NCI-H446 treated with DMSO at 0.1 percent for 48 hours (cell line): ENCODE measurements around the gene KRT33A.
"Not testable (repeated sequence)": the region's sequence is repeated elsewhere in the genome, so short reads cannot be mapped to it uniquely, and the experiment has no call there.

Source experiments
- DNase-seq: peaks from one replicate; lab custom pipeline; 2025; lab: John Stamatoyannopoulos, UW

Gene KRT33A

DNA sequence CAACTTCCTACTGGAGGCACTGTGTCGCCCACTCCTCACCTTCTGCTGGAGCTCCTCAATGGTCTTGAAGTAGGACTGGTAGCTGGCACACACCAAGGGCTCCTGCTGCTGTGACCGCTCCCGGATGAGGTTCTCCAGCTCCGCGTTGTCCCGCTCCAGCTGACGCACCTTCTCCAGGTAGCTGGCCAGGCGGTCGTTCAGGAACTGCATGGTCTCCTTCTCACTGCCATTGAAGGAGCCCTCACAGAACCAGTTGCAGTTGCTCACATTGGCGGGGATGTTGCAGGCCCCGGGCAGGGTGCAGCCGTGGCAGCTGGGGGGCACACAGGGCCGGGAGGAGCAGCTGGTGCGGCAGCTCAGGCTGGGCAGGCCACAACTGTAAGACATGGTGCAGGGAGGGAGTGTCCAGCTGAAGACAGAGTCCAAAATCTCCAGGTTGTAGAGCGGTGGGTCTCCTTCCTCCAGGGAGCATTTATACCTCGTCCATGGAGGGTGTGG is at the start of gene KRT33A:
Gene KRT33A, minus strand, starts transcription at position 448 of the 498 bp plus-strand sequence. Its CDS starts 61 bp downstream, at position 387.
- not testable (repeated sequence) for DNase-seq

DNA sequence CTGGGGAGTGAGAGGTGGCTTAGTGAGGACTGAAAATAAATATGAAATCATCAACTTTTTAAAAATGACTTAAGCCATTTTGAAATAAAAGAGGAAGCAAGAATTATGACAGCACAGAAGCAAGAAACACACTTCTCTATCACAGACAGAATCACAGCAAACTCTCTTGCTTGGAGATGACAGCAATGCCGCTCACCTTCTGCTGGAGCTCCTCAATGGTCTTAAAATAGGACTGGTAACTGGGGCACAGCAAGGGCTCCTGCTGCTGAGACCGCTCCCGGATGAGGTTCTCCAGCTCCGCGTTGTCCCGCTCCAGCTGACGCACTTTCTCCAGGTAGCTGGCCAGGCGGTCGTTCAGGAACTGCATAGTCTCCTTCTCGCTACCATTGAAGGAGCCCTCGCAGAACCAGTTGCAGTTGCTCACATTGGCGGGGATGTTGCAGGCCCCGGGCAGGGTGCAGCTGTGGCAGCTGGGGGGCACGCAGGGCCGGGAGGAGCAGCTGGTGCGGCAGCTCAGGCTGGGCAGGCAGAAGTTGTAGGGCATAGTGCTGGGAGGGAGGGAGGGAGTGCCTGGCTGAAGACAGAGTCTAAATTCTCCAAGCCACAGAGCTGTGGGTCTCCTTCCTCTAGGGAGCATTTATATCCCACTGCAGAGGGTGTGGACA is 46.5 kb upstream of the KRT33A start, which contains the start of gene KRT31:
Gene KRT31, minus strand, starts transcription at position 613 of the 665 bp plus-strand sequence. Its CDS starts 69 bp downstream, at position 544.
- no peak for DNase-seq

DNA sequence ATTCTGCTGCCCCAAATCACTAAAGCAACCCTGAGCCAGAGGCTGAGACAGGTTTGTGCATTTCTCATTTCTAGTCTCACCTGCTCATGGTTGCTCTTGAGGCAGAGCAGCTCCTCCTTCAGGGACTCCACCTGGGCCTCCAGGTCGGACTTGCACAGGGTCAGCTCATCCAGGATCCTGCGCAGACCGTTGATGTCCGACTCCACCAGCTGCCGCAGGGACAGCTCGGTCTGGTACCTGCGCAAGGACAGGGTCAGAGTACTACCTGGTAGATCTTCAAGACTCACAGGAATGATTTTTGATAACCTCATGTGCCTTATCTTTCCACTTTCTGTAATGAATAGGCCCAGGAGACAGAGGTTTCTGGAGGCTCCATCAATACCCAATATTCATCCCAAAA is 45.7 kb upstream of the KRT33A start:
- no peak for DNase-seq

DNA sequence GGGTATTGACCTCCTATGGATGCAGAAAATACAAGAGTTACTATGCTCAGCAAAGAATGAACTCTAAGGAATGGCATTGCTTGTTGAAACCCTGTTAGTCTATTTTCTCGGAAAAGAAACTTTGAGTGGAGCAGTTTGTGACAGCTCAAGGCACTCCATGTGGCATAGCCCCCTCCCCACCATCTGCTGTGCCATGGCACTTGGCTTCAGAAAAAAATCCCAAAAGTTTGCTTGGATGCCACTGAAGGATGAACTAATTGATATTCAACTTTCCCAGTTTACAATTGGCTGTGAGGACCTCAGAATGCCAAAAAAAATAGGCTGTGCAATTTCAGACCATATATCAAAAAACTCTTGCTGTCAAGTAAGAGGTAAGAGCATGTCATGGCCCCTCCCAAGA is 45.0 kb upstream of the KRT33A start:
- DNase-seq = no peak

DNA sequence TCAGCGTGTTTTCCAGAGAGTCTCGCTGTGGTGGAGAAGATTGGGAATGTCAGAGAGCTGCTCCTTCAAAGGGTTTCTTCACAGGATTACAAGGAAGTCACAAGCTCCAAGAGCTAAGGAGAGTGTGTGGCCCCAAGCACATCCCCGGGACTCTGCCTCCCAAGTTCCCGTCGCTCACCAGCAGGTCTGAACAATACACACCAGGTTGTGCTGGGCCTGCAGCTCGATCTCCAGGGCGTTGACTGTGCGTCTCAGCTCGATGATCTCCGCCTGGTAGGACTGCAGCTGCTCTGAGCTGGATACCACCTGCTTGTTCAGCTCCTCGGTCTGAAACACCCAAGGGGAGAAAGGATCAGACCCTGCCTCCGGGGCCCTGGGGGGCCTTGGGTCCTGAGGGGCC is 44.4 kb upstream of the KRT33A start:
- DNase-seq = not testable (repeated sequence)

DNA sequence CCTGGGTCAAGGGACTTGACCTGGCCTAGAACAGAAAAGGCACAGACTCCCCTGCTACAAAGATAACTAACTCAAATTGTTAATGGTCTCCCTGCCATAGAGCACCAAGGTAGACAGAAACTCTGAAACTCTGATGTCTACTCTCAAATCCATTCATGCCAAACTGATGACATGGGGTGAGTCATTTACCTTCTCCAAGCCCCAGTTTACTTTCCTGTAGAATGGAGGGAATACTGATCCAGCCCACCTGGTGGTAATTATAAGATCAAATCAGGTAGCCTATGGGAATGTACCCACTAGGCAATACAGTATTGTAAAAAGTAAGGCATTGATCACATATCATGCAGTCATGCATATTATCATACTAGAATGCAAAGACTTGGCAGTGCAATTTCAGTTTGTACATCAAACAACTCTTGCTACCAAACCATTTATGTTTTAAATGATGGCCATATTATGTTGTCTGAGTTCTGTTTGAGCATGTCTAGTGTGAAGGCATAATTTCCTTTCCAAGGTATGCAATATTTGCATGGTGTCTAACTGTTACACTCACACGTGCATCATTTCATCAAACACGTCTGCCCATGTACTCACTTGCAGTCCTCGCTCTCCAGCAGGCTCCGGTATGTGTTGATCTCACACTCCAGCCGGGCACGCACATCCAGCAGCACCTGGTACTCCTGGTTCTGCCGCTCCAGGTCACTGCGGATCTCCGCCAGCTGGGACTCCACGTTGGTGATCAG is 43.8 kb upstream of the KRT33A start:
- no peak for DNase-seq

DNA sequence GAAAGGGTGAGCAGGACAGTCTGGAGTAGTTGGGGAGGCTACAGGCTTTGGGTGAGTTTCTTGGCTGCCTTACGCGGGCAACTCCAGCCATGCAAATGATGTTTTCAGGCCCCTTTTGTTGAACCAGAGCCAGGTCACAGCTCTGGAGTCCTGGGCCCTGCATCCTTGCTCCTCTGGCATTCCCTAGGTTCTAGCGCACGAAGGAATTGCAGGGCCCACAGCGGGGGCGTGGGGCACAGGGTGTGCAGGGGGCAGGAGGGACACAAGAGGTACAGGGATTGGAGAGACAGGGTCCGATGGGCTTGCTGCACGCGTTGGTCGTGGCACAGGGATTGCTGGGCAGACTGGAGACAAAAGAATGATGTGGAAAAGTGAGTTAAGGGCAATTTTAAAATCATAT is 43.2 kb upstream of the KRT33A start:
- no peak for DNase-seq

DNA sequence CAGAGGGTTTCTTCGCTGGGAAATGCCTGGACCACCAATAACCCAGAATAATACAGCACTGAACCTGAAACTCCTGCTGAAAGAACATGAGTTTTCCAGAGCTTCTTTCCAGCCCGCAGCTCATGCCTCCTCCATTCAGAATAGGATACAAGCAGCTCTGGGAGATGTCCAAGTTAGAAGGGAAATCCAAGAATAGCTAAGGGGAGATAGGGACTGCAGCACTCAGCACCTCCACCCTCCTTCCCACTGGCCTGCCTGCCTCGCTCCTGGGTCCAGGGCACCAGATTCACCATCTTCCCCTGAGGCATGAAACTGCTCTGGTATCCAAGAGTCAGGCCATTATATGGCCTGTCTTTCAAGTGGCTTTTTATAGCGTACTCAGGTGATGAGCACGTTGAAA is 42.7 kb upstream of the KRT33A start:
- no peak for DNase-seq

DNA sequence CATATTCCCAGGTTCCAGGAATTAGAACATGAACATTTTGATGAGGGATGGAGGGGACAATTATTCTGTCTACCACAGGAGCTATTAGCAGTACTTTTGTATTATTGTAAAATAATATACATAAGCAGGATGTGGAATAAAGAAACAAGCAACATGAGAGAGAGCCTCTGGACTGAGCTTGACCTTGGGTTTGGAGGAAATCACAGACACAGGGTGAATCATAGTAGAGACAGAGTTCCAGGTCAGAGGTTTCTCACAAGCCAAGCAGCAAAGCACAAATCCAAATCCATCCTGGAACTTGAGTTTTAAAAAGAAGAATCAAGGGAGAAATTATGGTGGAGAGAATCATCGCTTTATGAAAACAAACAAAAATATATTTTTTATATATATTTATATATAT is 41.6 kb upstream of the KRT33A start:
- DNase-seq = no peak

DNA sequence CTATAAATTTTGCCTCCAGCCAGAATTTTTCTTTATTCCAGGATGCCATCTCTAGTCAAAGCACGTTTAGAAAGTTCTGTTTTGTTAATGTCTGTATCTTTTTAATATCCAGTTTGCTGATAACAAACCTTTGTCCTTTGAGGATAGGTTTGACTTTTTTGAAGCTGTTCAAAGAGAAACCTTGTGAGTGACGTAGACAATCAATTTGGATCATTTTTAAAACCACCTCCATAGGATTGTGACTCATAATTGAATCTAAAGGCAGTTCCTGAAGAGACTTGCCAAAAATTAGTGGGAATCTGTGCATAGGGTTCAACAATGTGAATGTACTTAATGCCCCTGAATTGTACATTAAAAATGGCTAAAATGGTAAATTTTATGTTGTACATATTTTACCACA is 40.9 kb upstream of the KRT33A start:
- DNase-seq = no peak

DNA sequence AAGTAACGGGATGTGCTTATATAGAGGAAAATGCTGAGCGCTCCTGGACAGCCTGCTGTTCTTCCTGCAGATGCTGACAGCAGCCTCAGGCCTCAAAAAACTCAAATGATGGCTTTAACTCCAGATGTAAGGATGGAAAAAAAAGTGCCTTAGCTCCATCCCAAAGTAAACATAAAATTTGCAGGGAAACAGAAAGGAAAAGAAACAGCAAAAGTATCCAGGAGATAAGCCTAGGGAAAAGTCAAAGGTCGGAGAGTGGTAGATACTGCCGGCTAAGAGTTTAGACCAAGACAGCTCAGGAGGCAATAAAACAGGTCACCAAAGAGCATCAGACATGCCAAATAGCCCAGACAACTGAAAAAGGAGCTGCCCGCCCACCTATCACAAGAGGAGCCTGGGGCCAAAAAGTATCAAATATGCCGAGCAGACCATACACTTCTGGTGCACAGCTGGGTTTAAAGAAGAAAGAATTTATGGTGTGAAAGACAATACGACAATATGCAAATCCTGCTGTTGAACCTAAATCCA is 39.8 kb upstream of the KRT33A start:
- no peak for DNase-seq

DNA sequence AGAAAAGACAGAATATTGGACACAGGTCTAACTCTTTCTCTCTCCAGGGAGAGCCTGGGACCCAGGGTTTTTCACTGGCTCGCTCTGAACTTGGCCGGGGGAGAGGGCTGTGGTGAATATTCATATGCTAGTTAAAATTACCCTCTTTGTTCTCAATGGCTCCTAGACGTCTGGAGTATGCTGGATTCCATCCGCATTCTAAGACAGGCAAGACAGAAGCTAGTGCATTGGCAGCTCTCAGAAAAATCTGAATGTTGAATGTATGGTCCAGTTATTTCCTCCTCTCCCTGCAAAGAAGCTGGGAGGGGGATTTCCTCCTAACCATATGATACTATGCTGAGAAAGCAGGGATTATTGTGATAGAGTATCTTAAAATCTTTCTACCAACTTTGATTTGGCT is 37.0 kb upstream of the KRT33A start:
- no peak for DNase-seq

DNA sequence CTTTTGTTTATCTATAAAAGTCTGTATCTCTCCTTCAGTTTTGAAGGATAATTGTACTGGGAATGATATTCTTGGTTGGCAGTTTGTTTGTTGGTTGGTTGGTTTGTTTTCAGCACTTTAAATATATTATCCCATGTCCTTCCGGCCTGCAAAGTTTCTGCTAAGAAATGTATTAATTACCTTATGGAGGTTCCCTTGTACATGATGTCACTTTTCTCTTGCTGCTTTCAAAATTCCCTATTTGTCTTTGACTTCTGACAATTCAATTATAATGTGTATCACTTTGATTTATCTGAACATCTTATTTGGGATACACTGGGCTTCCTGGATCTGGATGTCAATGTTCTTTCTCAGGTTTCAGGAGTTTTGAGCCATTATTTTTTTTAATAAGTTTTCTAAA is 35.6 kb upstream of the KRT33A start:
- no peak for DNase-seq

DNA sequence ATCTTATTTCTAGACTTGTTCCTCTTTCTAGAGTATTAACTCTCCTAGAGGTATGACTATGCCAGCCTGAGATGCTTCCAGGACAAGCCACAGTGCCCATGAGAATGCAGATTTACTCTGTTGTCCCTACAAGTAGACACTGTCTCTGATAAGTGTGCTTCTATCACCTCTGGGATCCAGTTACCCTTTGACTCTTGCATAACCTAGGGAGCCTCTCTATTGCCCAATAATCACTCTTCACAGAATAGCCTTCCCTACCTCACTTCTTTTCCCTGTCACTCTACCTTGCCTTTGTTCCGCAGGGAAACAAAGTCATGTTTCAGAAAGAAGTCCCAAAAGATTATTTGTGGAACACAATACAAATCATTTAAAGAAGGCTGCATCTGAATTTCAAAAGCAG is 33.1 kb upstream of the KRT33A start:
- DNase-seq = no peak

DNA sequence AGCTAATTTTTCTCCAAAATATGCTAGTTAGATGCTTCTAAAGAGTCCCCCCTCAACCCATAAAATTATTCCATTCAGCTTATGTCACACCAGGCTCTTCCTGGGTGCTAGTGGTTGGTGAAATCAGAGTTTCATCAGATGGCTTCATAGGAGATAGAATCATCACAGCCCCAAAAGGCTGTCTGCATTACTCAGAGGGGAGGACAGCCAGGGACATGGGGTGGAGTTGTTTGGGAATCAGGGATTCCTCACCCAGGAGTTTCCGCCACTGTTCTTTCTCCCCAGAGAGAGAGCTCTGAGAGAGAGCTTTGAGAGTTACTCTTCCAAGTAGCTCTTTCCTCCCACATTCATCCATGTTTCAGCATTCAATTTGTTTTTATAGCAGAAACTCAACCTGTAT is 31.8 kb upstream of the KRT33A start:
- DNase-seq = no peak

DNA sequence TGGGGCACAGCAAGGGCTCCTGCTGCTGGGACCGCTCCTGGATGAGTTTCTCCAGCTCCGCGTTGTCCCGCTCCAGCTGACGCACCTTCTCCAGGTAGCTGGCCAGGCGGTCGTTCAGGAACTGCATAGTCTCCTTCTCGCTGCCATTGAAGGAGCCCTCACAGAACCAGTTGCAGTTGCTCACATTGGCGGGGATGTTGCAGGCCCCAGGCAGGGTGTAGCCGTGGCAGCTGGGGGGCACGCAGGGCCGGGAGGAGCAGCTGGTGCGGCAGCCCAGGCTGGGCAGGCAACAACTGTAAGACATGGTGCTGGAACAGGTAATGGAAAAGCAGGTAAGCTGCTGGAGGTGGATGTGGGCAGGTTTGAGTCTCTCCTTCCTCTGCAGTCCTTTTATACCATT is 31.3 kb upstream of the KRT33A start, which contains the start of gene KRT34:
Gene KRT34, minus strand, starts transcription at position 364 of the 400 bp plus-strand sequence. Its CDS starts 60 bp downstream, at position 304.
- DNase-seq = not testable (repeated sequence)

DNA sequence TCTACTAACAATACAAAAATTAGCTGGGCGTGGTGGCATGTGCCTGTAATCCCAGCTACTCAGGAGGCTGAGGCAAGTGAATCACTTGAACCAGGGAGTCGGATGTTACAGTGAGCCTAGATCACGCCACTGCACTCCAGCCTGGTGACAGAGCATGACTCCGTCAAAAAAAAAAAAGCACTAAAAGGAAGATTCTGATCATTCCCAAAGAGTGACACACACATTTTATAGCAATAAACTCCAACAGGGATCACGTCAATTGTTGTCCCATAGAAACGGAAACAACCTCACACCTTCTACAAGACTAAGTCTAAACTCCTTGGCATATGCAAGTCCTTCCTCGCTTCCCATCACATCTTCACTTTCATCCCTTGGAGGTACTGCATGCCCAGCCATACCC is 29.5 kb upstream of the KRT33A start:
- DNase-seq = not testable (repeated sequence)

DNA sequence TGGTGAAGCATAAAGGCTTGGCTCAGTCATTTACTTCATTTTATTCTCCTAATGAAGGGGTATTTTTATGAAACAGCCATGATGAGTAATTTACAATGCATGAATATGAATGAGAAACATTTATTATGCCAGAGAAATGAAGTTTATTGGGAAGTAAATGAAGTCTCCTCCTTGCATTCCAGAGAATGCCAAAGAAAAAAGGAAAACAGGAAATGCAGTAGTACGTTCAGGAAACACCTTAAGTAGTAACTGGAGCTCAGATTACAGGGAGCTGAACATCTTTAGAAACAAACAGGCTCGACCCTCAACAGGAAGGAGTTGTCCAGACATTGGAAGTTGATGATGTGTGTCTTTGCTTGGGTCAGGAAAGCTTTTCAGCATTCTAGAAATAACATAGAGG is 26.9 kb upstream of the KRT33A start:
- DNase-seq = no peak

DNA sequence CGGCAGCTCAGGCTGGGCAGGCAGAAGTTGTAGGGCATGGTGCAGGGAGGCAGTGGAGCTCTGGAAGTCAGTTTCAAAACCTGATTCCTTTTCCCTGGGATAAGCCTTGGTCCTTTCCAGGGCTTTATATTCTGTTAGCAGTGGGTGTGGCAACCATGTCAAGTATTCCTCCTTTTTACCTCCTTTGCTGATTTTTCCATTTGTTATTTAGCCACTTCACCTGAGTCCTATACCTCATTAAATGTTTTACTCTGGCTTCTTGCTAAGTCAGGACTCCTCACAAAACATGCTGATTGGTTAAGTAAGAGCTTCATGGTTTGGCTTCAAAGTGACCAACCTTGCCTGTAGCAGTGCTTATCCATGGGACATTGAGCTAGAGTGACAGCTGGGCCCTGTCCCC is 19.1 kb upstream of the KRT33A start, which contains the start of gene KRT33B:
Gene KRT33B, minus strand, starts transcription at position 101 of the 400 bp plus-strand sequence. Its CDS starts 63 bp downstream, at position 38.
- DNase-seq = no peak

DNA sequence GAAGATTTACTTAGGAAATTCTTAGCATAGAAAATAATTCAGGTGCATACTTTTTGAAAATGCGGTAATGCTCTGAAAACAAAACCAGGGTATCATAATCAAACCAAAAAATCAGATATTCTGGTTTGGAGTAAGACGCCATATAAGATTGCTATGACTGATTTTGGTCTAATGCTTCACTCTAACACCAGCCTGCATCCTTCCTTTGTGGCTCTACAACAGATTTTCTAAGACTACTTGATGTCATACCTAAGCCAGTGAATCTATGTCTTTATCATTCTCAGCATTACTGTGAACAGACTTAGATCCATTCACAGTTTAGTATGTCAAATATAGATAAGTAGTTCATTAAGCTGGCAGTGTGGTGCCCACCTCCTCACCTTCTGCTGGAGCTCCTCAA is 18.4 kb upstream of the KRT33A start:
- DNase-seq = no peak

DNA sequence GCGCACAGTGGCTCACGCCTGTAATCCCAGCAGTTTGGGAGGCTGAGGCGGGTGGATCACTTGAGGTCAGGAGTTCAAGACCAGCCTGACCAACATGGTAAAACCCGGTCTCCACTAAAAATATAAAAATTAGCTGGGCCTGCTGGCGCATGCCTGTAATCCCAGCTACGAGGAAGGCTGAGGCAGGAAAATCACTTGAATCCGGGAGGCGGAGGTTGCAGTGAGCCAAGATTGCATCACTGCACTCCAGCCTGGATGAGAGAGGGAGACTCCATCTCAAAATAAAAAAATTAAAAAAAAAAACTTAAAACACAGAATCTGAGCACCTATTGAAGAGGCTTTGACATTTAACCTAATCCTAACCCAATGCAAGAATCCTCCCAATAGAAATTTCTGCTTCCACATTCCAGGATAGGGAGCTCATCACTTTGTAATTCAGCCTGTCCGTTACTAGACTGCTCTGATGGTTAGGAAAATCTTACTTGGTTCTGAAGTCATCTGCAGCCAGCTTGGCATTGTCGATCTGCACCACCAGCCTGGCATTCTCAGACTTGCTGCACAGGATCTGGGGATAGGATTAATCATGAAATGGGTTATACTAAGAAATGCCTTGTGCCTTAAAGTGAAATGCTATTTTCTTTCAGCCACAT is 16.9 kb upstream of the KRT33A start:
- DNase-seq = no peak

DNA sequence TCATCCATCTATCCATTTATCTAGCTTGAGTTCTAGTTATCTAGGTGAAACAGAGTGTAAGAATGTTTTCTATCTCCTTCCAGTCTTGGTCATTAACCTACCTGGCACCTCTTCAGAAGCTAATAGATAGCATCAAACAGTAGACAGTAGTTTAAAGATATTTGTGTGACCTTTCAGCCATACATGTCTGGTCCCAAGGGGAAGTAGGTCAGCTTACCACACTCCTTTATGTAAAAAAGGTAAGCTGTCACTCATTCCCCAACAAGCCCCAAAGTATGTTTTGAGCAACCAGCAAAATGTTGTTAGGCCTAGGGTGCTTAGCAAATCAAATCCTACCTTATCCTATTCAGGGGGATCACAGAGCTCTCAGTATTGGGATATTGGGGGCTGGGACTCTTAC is 15.4 kb upstream of the KRT33A start:
- no peak for DNase-seq
